Neuronal stem cell (in vitro differentiated cells): ENCODE measurements around the gene TRIP4.

Experiments used
- DNase-seq: peaks from one replicate; pipeline ENCODE4 v3.0.0-alpha.2; 2013; ENCODE audit warnings: low spot score
- H2AFZ ChIP-seq: one replicate; pipeline ENCODE4 v1.6.1; 2013; ENCODE audit warnings: mild to moderate bottlenecking, low read length, inconsistent platforms
- H2AK5ac ChIP-seq: 2 replicates; pipeline ENCODE4 v1.6.1; 2013; ENCODE audit warnings: low read depth, mild to moderate bottlenecking, inconsistent platforms, low read length, moderate library complexity, mixed read lengths
- H2BK120ac ChIP-seq: 2 replicates; pipeline ENCODE4 v1.6.1; 2013; ENCODE audit warnings: low read depth, mild to moderate bottlenecking, inconsistent platforms, low read length, moderate library complexity, mixed read lengths
- H2BK12ac ChIP-seq: one replicate; pipeline ENCODE4 v1.6.1; 2013; ENCODE audit warnings: low read length, inconsistent platforms
- H2BK15ac ChIP-seq: 2 replicates; pipeline ENCODE4 v1.6.1; 2013; ENCODE audit warnings: mild to moderate bottlenecking, low read length, inconsistent platforms, mixed read lengths
- H2BK5ac ChIP-seq: one replicate; pipeline ENCODE4 v1.6.1; 2013; ENCODE audit warnings: inconsistent platforms, mild to moderate bottlenecking, low read length, moderate library complexity
- H3K14ac ChIP-seq: one replicate; pipeline ENCODE4 v1.6.1; 2013; ENCODE audit warnings: low read length, inconsistent platforms
- H3K18ac ChIP-seq: 2 replicates; pipeline ENCODE4 v1.6.1; 2013; ENCODE audit warnings: low read length, inconsistent platforms
- H3K23ac ChIP-seq: 2 replicates; pipeline ENCODE4 v1.6.1; 2013; ENCODE audit warnings: low read depth, mild to moderate bottlenecking, mixed read lengths, low read length, inconsistent platforms; ENCODE audit not compliant: poor library complexity
- H3K27ac ChIP-seq: replicated peaks from 3 replicates; pipeline ENCODE4 v1.5.1; 2013; ENCODE audit warnings: low read length, inconsistent platforms
- H3K27me3 ChIP-seq, 3 experiments: 2 replicates each; pipeline ENCODE4 v1.6.1; 2013; ENCODE audit warnings: low read length in 3 of 3, mild to moderate bottlenecking in 2 of 3, inconsistent platforms in 1 of 3, low read depth in 1 of 3, mixed read lengths in 1 of 3, moderate library complexity in 1 of 3; ENCODE audit not compliant: control insufficient read depth in 3 of 3, insufficient read depth in 3 of 3
- H3K36me3 ChIP-seq, 2 donors: replicated peaks in 1 of 2; 2 replicates each; pipeline ENCODE4 v1.6.1; 2013; ENCODE audit warnings: low read length in 2 of 2; ENCODE audit not compliant: control insufficient read depth in 2 of 2, insufficient read depth in 2 of 2
- H3K4ac ChIP-seq: 2 replicates; pipeline ENCODE4 v1.6.1; 2013; ENCODE audit warnings: inconsistent platforms, mild to moderate bottlenecking, low read length, moderate library complexity
- H3K4me1 ChIP-seq, 2 donors: 1 replicate in 1 of 2; 2 replicates in 1 of 2; pipeline ENCODE4 v1.6.1; 2013; ENCODE audit warnings: low read length in 2 of 2, low read depth in 1 of 2; ENCODE audit not compliant: control insufficient read depth in 2 of 2, insufficient read depth in 1 of 2
- H3K4me2 ChIP-seq: one replicate; pipeline ENCODE4 v1.6.1; 2013; ENCODE audit warnings: mild to moderate bottlenecking, low read length, inconsistent platforms; ENCODE audit not compliant: insufficient read depth, poor library complexity, severe bottlenecking
- H3K4me3 ChIP-seq, 2 donors: 2 replicates each; pipeline ENCODE4 v1.5.1; 2013; ENCODE audit warnings: low read length in 2 of 2, mild to moderate bottlenecking in 2 of 2, inconsistent platforms in 1 of 2, moderate library complexity in 1 of 2
- H3K79me1 ChIP-seq: one replicate; pipeline ENCODE4 v1.6.1; 2013; ENCODE audit warnings: low read depth, mild to moderate bottlenecking, inconsistent platforms, low read length, moderate library complexity
- H3K9ac ChIP-seq: one replicate; pipeline ENCODE4 v1.6.1; 2013; ENCODE audit warnings: mild to moderate bottlenecking, low read depth, low read length, inconsistent platforms; ENCODE audit not compliant: poor library complexity
- H3K9me3 ChIP-seq, 2 donors: replicated peaks in 1 of 2; 2 replicates each; pipeline versions ENCODE3 to v1.6.1; 2013; ENCODE audit warnings: low read length in 2 of 2, mild to moderate bottlenecking in 2 of 2, inconsistent platforms in 1 of 2, low read depth in 1 of 2, mixed read lengths in 1 of 2, moderate library complexity in 1 of 2; ENCODE audit not compliant: control insufficient read depth in 2 of 2, insufficient read depth in 1 of 2
- H4K8ac ChIP-seq: one replicate; pipeline ENCODE4 v1.6.1; 2013; ENCODE audit warnings: low read depth, mild to moderate bottlenecking, inconsistent platforms, low read length, moderate library complexity
- H4K91ac ChIP-seq: one replicate; pipeline ENCODE4 v1.6.1; 2013; ENCODE audit warnings: low read length, low read depth, mild to moderate bottlenecking, inconsistent platforms; ENCODE audit not compliant: poor library complexity
- WGBS, 2 donors: extraction: QIAGEN DNeasy Blood & Tissue Kit; methylation state at CpG; one replicate each; pipeline ENCODE4 v1.1.7; 2013; ENCODE audit warnings: missing lambda C conversion rate in 2 of 2, mixed read lengths in 1 of 2; ENCODE audit not compliant: insufficient read length in 2 of 2, insufficient replicate concordance in 1 of 2; ENCODE audit errors: extremely low coverage in 2 of 2; 5-methylcytosine and 5-hydroxymethylcytosine counted together

The TRIP4 gene

DNA sequence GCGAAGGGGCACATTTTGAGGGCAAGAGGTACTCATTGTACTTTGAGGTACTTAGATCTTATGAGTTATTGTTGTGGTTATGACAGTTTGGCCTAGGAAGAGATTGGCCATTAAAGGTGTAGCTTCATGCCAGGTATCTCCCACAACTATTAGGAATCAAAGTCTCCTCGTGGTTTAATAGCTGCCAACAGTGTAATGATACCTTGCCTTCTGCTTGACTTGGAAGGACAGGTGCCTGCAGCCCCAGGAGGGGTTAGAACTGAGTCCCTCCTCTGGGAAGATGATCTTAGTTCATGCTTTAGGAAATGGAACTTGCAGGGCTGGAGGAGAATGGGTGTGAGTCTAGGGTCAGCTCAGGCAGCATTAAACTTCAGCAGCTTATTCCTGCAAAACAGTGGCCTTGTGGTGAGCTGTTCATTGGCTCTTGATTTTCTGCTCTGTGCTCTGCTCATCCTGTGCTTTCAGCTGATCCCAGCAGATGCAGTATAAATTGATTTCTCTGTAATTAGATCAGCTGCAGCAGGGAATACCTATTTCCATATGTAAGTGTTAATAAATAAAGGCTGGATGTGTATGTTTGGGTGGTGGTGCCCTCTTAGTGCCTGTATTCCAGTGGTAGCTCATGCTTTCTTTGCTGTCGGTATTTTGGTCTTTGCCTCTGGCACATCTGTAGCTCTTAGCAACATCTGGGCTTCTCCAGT is 113.2 kb downstream of the TRIP4 start:
- H2BK12ac ChIP-seq: no peak overlapping the region
- H3K4me3 ChIP-seq: no peak overlapping the region
- H3K27ac ChIP-seq: no peak overlapping the region
- no peak overlapping the region for H4K8ac ChIP-seq
- H2BK15ac ChIP-seq: no peak overlapping the region
- WGBS, 2 donors: no CpG with 5 or more reads among the region's 3 CpGs
- no peak overlapping the region for H3K4me2 ChIP-seq
- H3K4me1 ChIP-seq: peaks cover 5 to 19% of the 10 kb centered on the region in 2 donors
- no peak overlapping the region for H2AFZ ChIP-seq
- H3K9ac ChIP-seq: no peak overlapping the region
- no peaks in the 10 kb centered on the region for H3K9me3 ChIP-seq
- peaks cover 18 to 76% of the 10 kb centered on the region in 2 donors for H3K36me3 ChIP-seq
- no peak overlapping the region for H4K91ac ChIP-seq
- H3K23ac ChIP-seq: no peak overlapping the region
- no peak overlapping the region for H2AK5ac ChIP-seq
- peaks cover 2% of the 10 kb centered on the region for H3K79me1 ChIP-seq
- H3K18ac ChIP-seq: no peak overlapping the region
- DNase-seq: no peak
- no peak overlapping the region for H2BK120ac ChIP-seq
- H3K14ac ChIP-seq: no peak overlapping the region
- H3K27me3 ChIP-seq: no peaks in the 10 kb centered on the region
- no peak overlapping the region for H2BK5ac ChIP-seq
- no peak overlapping the region for H3K4ac ChIP-seq

DNA sequence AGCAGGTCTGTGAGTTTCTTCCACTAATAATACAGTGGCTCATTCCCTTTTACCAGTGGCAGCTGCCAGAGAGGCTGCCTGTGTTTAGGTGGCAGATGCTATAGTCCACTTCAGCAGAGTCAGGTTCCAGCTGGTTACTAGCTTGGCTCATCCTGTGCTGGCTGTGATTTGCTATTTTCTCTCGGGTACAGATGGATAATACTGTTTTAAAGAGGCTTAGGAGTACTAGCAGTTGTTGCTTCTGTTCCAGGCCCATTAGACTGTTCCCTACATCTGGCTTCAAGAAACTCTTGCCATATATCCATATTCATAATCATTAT is 113.7 kb downstream of the TRIP4 start:
- no peak overlapping the region for H3K4me3 ChIP-seq
- no peak overlapping the region for H2BK5ac ChIP-seq
- no peak overlapping the region for H4K8ac ChIP-seq
- H3K9ac ChIP-seq: no peak overlapping the region
- no peak overlapping the region for H3K27ac ChIP-seq
- DNase-seq: no peak
- H3K36me3 ChIP-seq: peaks cover 18 to 72% of the 10 kb centered on the region in 2 donors
- no CpG with 5 or more reads among the region's 1 CpG for WGBS, 2 donors
- H2BK15ac ChIP-seq: no peak overlapping the region
- no peak overlapping the region for H2AFZ ChIP-seq
- no peaks in the 10 kb centered on the region for H3K9me3 ChIP-seq
- no peak overlapping the region for H3K18ac ChIP-seq
- H3K27me3 ChIP-seq: no peaks in the 10 kb centered on the region
- H3K4me1 ChIP-seq: peaks cover 5 to 19% of the 10 kb centered on the region in 2 donors
- H3K14ac ChIP-seq: no peak overlapping the region
- H3K4ac ChIP-seq: no peak overlapping the region
- H2BK12ac ChIP-seq: no peak overlapping the region
- no peak overlapping the region for H3K4me2 ChIP-seq
- H2BK120ac ChIP-seq: no peak overlapping the region
- H2AK5ac ChIP-seq: no peak overlapping the region
- H4K91ac ChIP-seq: no peak overlapping the region
- no peak overlapping the region for H3K23ac ChIP-seq
- peaks cover 2% of the 10 kb centered on the region for H3K79me1 ChIP-seq

GRCh38 chr15:64502151-64502550 is 114.5 kb downstream of the TRIP4 start:
- no peak overlapping the region for H3K4me2 ChIP-seq
- no peak overlapping the region for H3K4ac ChIP-seq
- H3K9ac ChIP-seq: no peak overlapping the region
- H3K27ac ChIP-seq: no peak overlapping the region
- H3K79me1 ChIP-seq: peaks cover 2% of the 10 kb centered on the region
- H2BK5ac ChIP-seq: no peak overlapping the region
- WGBS, 2 donors: no CpG with 5 or more reads among the region's 2 CpGs
- H2AFZ ChIP-seq: no peak overlapping the region
- H3K9me3 ChIP-seq: no peaks in the 10 kb centered on the region
- H4K91ac ChIP-seq: no peak overlapping the region
- peaks cover 18 to 65% of the 10 kb centered on the region in 2 donors for H3K36me3 ChIP-seq
- no peaks in the 10 kb centered on the region for H3K27me3 ChIP-seq
- no peak overlapping the region for H2BK12ac ChIP-seq
- H2BK120ac ChIP-seq: no peak overlapping the region
- no peak overlapping the region for H3K14ac ChIP-seq
- H3K18ac ChIP-seq: no peak overlapping the region
- H3K4me1 ChIP-seq: peaks cover 5 to 24% of the 10 kb centered on the region in 2 donors
- H4K8ac ChIP-seq: no peak overlapping the region
- no peak overlapping the region for H2AK5ac ChIP-seq
- no peak overlapping the region for H2BK15ac ChIP-seq
- no peak overlapping the region for H3K23ac ChIP-seq
- no peak for DNase-seq
- H3K4me3 ChIP-seq: no peak overlapping the region

GRCh38 chr15:64502551-64502950 is 114.9 kb downstream of the TRIP4 start:
- no peak for DNase-seq
- Histone ChIP-seq H3K4me2 (no peak overlapping the region), H4K91ac (no peak overlapping the region), H3K9ac (no peak overlapping the region), H4K8ac (no peak overlapping the region), H3K36me3 (peaks cover 18 to 61% of the 10 kb centered on the region in 2 donors), H3K4me1 (peaks cover 5 to 27% of the 10 kb centered on the region in 2 donors), H3K14ac (no peak overlapping the region), H2AFZ (no peak overlapping the region), H2BK5ac (no peak overlapping the region), H3K9me3 (no peaks in the 10 kb centered on the region), H3K4me3 (no peak overlapping the region), H3K79me1 (peaks cover 2% of the 10 kb centered on the region), H3K27me3 (no peaks in the 10 kb centered on the region), H3K4ac (no peak overlapping the region), H2AK5ac (no peak overlapping the region), H3K23ac (no peak overlapping the region), H2BK15ac (no peak overlapping the region), H2BK120ac (no peak overlapping the region), H2BK12ac (no peak overlapping the region), H3K27ac (no peak overlapping the region), H3K18ac (no peak overlapping the region)
- no CpG with 5 or more reads among the region's 3 CpGs for WGBS, 2 donors
